K562 (cell line): ENCODE measurements around the gene SLMAP. TPM values are rescaled to one million over a fixed set of nuclear protein-coding genes. Genes with fewer than 3 reads are reported as not detected.

Experiments used
- AFF4 ChIP-seq: sonication (generic); formaldehyde crosslinking; IDR thresholded peaks from 2 replicates; pipeline ENCODE4 v1.8.0; 2023; ENCODE audit warnings: mild to moderate bottlenecking, missing genetic modification reagents
- COPS2 ChIP-seq: fragments of 450-650 bp; conservative IDR thresholded peaks from 2 replicates; pipeline ENCODE4 v1.6.1; 2016; ENCODE audit warnings: mild to moderate bottlenecking, moderate library complexity
- DNMT1 ChIP-seq: fragments of 450-650 bp; IDR thresholded peaks from 2 replicates; pipeline ENCODE4 v1.6.1; 2016; ENCODE audit warnings: antibody characterized with exemption, mild to moderate bottlenecking
- E2F1 ChIP-seq: sonication (generic); formaldehyde crosslinking; IDR thresholded peaks from 2 replicates; pipeline ENCODE4 v1.8.1; 2023; ENCODE audit warnings: mild to moderate bottlenecking, missing genetic modification reagents, moderate library complexity
- FOXO4 ChIP-seq: fragments of 450-650 bp; formaldehyde crosslinking; IDR thresholded peaks from 2 replicates; pipeline ENCODE4 v1.4.0; 2020; ENCODE audit warnings: mild to moderate bottlenecking, moderate library complexity
- HDAC6 ChIP-seq: IDR thresholded peaks from 2 replicates; pipeline ENCODE4 v1.6.1; 2012; ENCODE audit warnings: low read depth, mild to moderate bottlenecking, control low read depth, inconsistent platforms, low read length, moderate library complexity
- L3MBTL2 ChIP-seq: fragments of 450-650 bp; IDR thresholded peaks from 2 replicates; pipeline ENCODE4 v1.6.1; 2016; ENCODE audit warnings: mild to moderate bottlenecking, moderate library complexity
- MECOM ChIP-seq: fragments of 250-450 bp; sonication (Bioruptor Pico); IDR thresholded peaks from 2 replicates; pipeline ENCODE4 v1.8.0; 2022; ENCODE audit warnings: inconsistent platforms
- MITF ChIP-seq: IDR thresholded peaks from 2 replicates; pipeline ENCODE4 v1.6.1; 2014; ENCODE audit warnings: antibody characterized with exemption
- MYBL2 ChIP-seq, 2 experiments: fragments of 450-650 bp in 1 of 2; sonication (generic) in 1 of 2; formaldehyde crosslinking in 1 of 2; IDR thresholded peaks; 2 replicates each; pipeline versions ENCODE4 v1.6.1 to v1.8.1; 2017 to 2022; ENCODE audit warnings: borderline replicate concordance in 1 of 2, inconsistent platforms in 1 of 2, low read depth in 1 of 2, mild to moderate bottlenecking in 1 of 2, missing genetic modification reagents in 1 of 2, moderate library complexity in 1 of 2
- NFATC3 ChIP-seq: fragments of 450-650 bp; IDR thresholded peaks from 2 replicates; pipeline ENCODE4 v1.6.1; 2017; ENCODE audit warnings: mild to moderate bottlenecking
- POLR2H ChIP-seq: IDR thresholded peaks from 2 replicates; pipeline ENCODE4 v1.6.1; 2016; ENCODE audit warnings: missing genetic modification characterization, low read depth, mild to moderate bottlenecking, control low read depth, missing compliant biosample characterization, moderate library complexity
- RAD51 ChIP-seq: fragments of 450-650 bp; IDR thresholded peaks from 2 replicates; pipeline ENCODE4 v1.7.1; 2016; ENCODE audit warnings: low read depth, mild to moderate bottlenecking, borderline replicate concordance
- U2AF2 ChIP-seq: fragments of 200-400 bp; formaldehyde crosslinking; optimal IDR thresholded peaks from 2 replicates; pipeline ENCODE3; 2017; ENCODE audit warnings: low read depth, mild to moderate bottlenecking, low read length
- ZBED1 ChIP-seq: IDR thresholded peaks from 2 replicates; pipeline ENCODE4 v1.6.1; 2014
- ZBTB11 ChIP-seq, 3 experiments: fragments of 200-800 bp in 1 of 3; fragments of 250-450 bp in 1 of 3; fragments of 450-650 bp in 1 of 3; sonication (Bioruptor Pico) in 1 of 3; sonication (Bioruptor generic) in 1 of 3; formaldehyde crosslinking in 1 of 3; IDR thresholded peaks; 2 replicates each; pipeline versions ENCODE4 v1.6.1 to v1.8.0; 2016 to 2022; ENCODE audit warnings: mild to moderate bottlenecking in 2 of 3, missing genetic modification characterization in 2 of 3, missing compliant biosample characterization in 1 of 3, moderate library complexity in 1 of 3
- ZZZ3 ChIP-seq: fragments of 450-650 bp; IDR thresholded peaks from 2 replicates; pipeline ENCODE4 v1.6.1; 2016; ENCODE audit warnings: antibody characterized with exemption, mild to moderate bottlenecking, moderate library complexity
- polyA plus RNA-seq, 8 experiments: library from polyadenylated mRNA; depleted of rRNA in 4 of 8; stranded (reverse) in 5 of 8; unstranded in 3 of 8; fragments of >200 nt; fragmentation: Nextera tagmentation in 2 of 8; fragmentation: Illumina TruSeq in 1 of 8; extraction: Ambion mirVana in 2 of 8; extraction: Trizol in 1 of 8; gene quantifications; 2 replicates each; pipeline versions ENCODE4 v1.2.1 to v1.2.3, GENCODE V29; 2011 to 2014; ENCODE audit warnings: inconsistent platforms in 1 of 8, missing spikeins in 1 of 8
- total RNA-seq, 7 experiments: library from RNA; depleted of rRNA in 6 of 7; stranded (reverse); fragments of >200 nt in 6 of 7; fragmentation: Illumina TruSeq in 2 of 7; extraction: Trizol in 2 of 7; gene quantifications; 2 replicates each; pipeline versions ENCODE4 v1.2.1 to v1.2.3, GENCODE V29; 2011 to 2021; ENCODE audit warnings: low replicate concordance in 1 of 7

The SLMAP gene
- total and polyA plus RNA-seq, 9 of the 15 experiments (the other 6 are each of a cell fraction or from before 2014, with no cell fraction given) = 12.1 to 50.7 (median 28.3) TPM

- TF ChIP-seq ZBTB11 (CRISPR knock-in tag; IDR thresholded peaks at IDR 0.05) = peak in 1 of 3 experiments; percentile 59; a peak in 1 of 6 replicates
- TF ChIP-seq E2F1 (CRISPR knock-in tag) = no peak
- TF ChIP-seq RAD51 = peak; percentile 83
- TF ChIP-seq MITF = no peak
- no peak for TF ChIP-seq COPS2
- TF ChIP-seq POLR2H (tag) = peak; percentile 30
- TF ChIP-seq HDAC6 = no peak
- no peak for TF ChIP-seq FOXO4 (CRISPR knock-in tag)
- no peak for TF ChIP-seq DNMT1
- TF ChIP-seq MYBL2 (IDR thresholded peaks at IDR 0.05; ENCODE audit: low read depth) = no peak
- TF ChIP-seq MYBL2 (CRISPR knock-in tag; IDR thresholded peaks at IDR 0.05; ENCODE audit: borderline replicate concordance) = no peak
- no peak for TF ChIP-seq ZZZ3
- no peak for TF ChIP-seq U2AF2
- TF ChIP-seq AFF4 (CRISPR knock-in tag) = no peak
- TF ChIP-seq MECOM = no peak
- TF ChIP-seq L3MBTL2 = peak; percentile 46; the same call in 1 of the 2 replicates
- TF ChIP-seq NFATC3 = no peak
- TF ChIP-seq ZBED1 = no peak
These were observed 196.1 kb downstream of the SLMAP start (continued) for GRCh38 chr3:57952208-57952631.
